ENCODE data around the gene VSTM2L.
"Not testable (repeated sequence)": the region's sequence is repeated elsewhere in the genome, so short reads cannot be mapped to it uniquely, and the experiment has no call there.

The VSTM2L gene, protein sequence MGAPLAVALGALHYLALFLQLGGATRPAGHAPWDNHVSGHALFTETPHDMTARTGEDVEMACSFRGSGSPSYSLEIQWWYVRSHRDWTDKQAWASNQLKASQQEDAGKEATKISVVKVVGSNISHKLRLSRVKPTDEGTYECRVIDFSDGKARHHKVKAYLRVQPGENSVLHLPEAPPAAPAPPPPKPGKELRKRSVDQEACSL

DNA sequence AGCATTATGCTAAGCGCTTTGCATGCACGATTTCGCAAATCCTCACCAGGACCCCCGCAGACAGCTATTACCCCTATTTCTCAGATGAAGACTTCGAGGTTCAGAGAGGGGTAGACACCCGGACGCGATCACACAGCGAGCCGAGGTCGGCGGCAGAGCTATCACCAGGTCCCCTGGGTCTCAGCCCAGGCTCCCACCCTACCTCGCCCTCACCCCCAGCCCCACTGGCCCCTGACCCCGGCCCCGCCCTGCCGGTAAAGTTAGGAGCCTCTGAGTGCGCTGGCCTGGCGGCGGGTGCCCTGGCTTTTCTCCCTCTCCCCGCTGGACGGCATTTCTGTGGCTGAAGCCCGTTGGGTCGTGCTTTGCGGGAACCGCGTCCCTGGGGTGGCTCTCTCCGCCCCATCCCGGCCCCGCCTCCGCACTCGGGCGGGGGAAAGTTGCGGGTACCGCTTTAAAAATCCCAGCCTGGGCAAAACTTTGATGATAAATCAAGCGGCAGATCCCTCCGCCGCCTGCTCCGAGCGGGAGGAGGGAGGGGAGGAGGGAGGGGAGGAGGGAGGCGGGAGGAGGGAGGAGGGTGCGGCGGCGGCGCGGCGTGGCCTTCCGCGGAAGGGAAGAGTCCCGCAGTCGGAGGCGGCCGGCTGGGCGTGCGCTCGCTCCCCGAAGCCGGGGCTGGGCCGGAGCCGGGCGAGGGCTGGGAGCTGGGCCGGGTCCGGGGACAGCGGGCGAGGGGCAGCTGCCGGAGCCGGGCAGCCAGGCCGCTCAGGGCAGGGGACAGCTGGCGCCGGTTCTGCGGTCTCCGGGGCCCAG lies at the start of gene VSTM2L:
Gene VSTM2L, plus strand, starts transcription at position 624 of the 810 bp plus-strand sequence. CDS start 224 bp downstream, outside the sequence.
- Histone ChIP-seq H3K9me3 (ENCODE audit: control insufficient read depth in 2 of 2, low read length in 2 of 2) (no peaks in the 10 kb centered on the region), H3K27ac (ENCODE audit: low read depth in 2 of 2, low read length in 2 of 2) (no peak within 1 kb of the TSS), H3K27me3 (ENCODE audit: control insufficient read depth in 2 of 2, insufficient read depth in 2 of 2, low read length in 2 of 2) (peaks cover 22 to 45% of the 10 kb centered on the region in 2 donors), H3K9ac (ENCODE audit: low read depth in 1 of 2, low read length in 2 of 2) (no peak within 1 kb of the TSS), H3K36me3 (ENCODE audit: control insufficient read depth in 2 of 2, insufficient read depth in 2 of 2, low read length in 2 of 2) (no peaks in the 10 kb centered on the region), H3K4me3 (ENCODE audit: low read length in 2 of 2) (no peak within 1 kb of the TSS), H3K4me1 (ENCODE audit: control insufficient read depth in 2 of 2, insufficient read depth in 2 of 2, low read length in 2 of 2) (no peaks in the 10 kb centered on the region)

DNA sequence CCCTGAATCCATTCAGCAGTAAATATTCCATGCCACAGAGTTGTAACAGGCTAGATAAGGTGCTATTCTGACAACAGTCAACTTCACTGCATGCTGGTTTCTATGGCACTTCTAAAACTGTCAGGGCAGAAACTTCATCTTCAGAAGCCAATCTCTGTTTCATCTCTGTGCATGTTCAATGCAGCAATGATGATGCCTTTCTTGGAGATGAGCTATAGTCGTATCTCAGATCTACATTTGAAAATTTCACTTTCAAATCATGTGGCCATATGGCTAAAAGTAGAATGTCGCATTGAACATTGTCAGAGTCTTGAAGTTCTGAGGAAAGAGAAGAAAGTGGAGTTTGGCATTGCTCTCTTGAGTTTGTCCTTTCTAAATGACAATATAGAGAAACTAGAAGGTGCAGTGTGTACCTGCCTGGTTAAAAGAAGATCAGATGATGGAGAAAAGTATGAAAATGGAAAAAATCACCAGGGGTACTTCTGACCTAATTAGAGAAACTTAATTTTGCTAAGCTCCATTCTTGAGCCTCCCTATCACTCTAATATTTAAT lies 49.0 kb upstream of the VSTM2L start:
- Histone ChIP-seq H3K9me3 (ENCODE audit: control insufficient read depth in 2 of 2, low read length in 2 of 2) (no peaks in the 10 kb centered on the region), H3K27me3 (ENCODE audit: control insufficient read depth in 2 of 2, insufficient read depth in 2 of 2, low read length in 2 of 2) (no peaks in the 10 kb centered on the region), H3K9ac (ENCODE audit: low read depth in 1 of 2, low read length in 2 of 2) (no peak overlapping the region), H3K4me3 (ENCODE audit: low read length in 2 of 2) (no peak overlapping the region), H3K4me1 (ENCODE audit: control insufficient read depth in 2 of 2, insufficient read depth in 2 of 2, low read length in 2 of 2) (no peaks in the 10 kb centered on the region), H3K27ac (ENCODE audit: low read depth in 2 of 2, low read length in 2 of 2) (no peak overlapping the region), H3K36me3 (ENCODE audit: control insufficient read depth in 2 of 2, insufficient read depth in 2 of 2, low read length in 2 of 2) (peaks cover 19 to 21% of the 10 kb centered on the region in 2 donors)

DNA sequence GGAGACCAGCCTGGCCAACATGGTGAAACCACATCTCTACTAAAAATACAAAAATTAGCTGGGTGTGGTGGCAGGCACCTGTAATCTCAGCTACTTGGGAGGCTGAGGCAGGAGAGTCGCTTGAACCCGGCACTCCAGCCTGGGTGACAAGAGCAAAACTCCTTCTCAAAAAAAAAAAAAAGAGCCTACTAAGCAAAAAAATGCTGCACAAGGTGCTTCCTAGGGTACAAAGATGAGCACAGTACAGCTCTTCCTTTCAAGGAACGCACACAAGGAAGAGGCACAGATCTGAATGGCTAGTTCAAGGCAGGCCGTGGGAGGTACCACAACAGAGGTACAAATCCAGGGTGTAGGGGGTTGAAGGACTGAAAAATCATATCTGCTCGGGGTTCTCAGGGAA lies 46.9 kb upstream of the VSTM2L start:
- not testable (repeated sequence) for H3K27ac ChIP-seq (ENCODE audit: low read depth in 2 of 2, low read length in 2 of 2); H3K27me3 ChIP-seq (ENCODE audit: control insufficient read depth in 2 of 2, insufficient read depth in 2 of 2, low read length in 2 of 2); H3K9me3 ChIP-seq (ENCODE audit: control insufficient read depth in 2 of 2, low read length in 2 of 2); H3K4me1 ChIP-seq (ENCODE audit: control insufficient read depth in 2 of 2, insufficient read depth in 2 of 2, low read length in 2 of 2); H3K4me3 ChIP-seq (ENCODE audit: low read length in 2 of 2); H3K9ac ChIP-seq (ENCODE audit: low read depth in 1 of 2, low read length in 2 of 2)
- peaks cover 25 to 32% of the 10 kb centered on the region in 2 donors for H3K36me3 ChIP-seq (ENCODE audit: control insufficient read depth in 2 of 2, insufficient read depth in 2 of 2, low read length in 2 of 2)

DNA sequence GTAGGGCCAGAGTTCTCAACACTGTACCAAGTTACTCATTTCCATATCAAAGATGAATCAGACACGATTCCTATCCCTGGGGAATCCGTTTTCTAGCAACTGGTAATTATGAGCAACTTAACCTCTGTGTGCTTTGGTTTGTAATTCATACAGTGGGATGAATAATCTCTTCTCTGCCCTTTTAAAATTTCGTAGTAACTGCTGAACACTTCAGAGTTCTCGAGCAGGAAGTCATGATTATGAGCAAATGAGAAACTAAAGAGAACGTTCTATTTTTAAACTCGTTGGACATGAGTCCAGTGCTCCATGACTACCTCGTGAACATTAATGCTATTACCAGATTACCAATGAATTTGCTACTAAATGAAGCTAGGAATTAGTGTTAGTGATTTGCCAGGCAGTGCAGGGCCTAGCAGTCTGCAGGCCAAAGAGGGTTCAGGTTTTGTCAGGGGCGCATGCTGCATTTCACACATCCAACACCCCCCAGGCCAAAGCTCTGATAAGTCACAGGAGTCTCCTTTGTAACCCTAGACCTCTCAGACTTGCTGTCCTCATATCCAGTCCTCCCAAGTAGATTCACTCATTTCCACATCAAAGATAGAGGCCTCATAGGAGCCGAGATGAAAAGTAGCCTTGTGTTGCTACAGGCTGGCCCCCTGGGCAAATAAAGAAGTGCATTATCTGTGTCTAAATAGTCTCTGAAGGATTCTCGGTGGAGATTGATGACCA lies 45.8 kb upstream of the VSTM2L start:
- Histone ChIP-seq H3K36me3 (ENCODE audit: control insufficient read depth in 2 of 2, insufficient read depth in 2 of 2, low read length in 2 of 2) (peaks cover 31 to 34% of the 10 kb centered on the region in 2 donors), H3K9me3 (ENCODE audit: control insufficient read depth in 2 of 2, low read length in 2 of 2) (no peaks in the 10 kb centered on the region), H3K27me3 (ENCODE audit: control insufficient read depth in 2 of 2, insufficient read depth in 2 of 2, low read length in 2 of 2) (no peaks in the 10 kb centered on the region), H3K9ac (ENCODE audit: low read depth in 1 of 2, low read length in 2 of 2) (no peak overlapping the region), H3K27ac (ENCODE audit: low read depth in 2 of 2, low read length in 2 of 2) (no peak overlapping the region), H3K4me3 (ENCODE audit: low read length in 2 of 2) (no peak overlapping the region), H3K4me1 (ENCODE audit: control insufficient read depth in 2 of 2, insufficient read depth in 2 of 2, low read length in 2 of 2) (no peaks in the 10 kb centered on the region)

DNA sequence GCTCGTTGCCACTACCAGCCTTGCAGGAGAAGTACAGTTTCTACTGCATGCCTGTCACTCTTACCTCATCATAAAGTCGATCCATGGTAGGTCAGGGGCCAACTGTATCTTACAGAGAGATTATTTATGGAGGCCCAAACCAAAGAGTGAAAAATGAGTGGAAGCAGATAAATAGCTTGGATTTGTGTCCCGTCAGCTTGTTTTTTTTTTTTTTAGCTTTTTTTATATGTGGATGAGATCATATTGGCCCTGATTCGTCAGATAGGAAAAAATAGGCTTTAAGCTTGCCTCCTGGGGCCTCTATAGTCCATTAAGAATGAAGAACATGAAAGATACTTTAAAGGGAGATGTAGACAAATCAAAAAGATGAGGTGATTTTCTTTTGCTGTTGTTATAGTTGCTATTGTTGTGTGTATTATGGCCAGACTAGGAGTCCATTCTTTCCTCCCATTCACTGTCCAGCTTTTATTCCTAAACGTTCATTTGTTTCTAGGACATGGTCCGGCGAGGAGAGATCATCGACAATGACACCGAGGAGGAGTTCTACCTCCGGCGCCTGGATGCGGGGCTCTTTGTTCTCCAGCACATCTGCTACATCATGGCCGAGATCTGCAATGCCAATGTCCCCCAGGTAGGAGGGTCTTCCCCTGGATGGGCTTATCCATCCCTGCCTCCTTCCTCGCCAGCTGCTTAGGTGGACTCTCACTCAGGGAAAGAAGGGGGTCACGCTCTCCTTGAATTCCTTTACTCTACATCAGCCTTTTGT lies 43.3 kb upstream of the VSTM2L start:
- no peak overlapping the region for H3K9ac ChIP-seq (ENCODE audit: low read depth in 1 of 2, low read length in 2 of 2)
- peaks cover 25 to 29% of the 10 kb centered on the region in 2 donors for H3K36me3 ChIP-seq (ENCODE audit: control insufficient read depth in 2 of 2, insufficient read depth in 2 of 2, low read length in 2 of 2)
- H3K9me3 ChIP-seq (ENCODE audit: control insufficient read depth in 2 of 2, low read length in 2 of 2) = no peaks in the 10 kb centered on the region
- H3K4me3 ChIP-seq (ENCODE audit: low read length in 2 of 2) = no peak overlapping the region
- H3K27ac ChIP-seq (ENCODE audit: low read depth in 2 of 2, low read length in 2 of 2) = no peak overlapping the region
- H3K27me3 ChIP-seq (ENCODE audit: control insufficient read depth in 2 of 2, insufficient read depth in 2 of 2, low read length in 2 of 2) = no peaks in the 10 kb centered on the region
- no peaks in the 10 kb centered on the region for H3K4me1 ChIP-seq (ENCODE audit: control insufficient read depth in 2 of 2, insufficient read depth in 2 of 2, low read length in 2 of 2)

DNA sequence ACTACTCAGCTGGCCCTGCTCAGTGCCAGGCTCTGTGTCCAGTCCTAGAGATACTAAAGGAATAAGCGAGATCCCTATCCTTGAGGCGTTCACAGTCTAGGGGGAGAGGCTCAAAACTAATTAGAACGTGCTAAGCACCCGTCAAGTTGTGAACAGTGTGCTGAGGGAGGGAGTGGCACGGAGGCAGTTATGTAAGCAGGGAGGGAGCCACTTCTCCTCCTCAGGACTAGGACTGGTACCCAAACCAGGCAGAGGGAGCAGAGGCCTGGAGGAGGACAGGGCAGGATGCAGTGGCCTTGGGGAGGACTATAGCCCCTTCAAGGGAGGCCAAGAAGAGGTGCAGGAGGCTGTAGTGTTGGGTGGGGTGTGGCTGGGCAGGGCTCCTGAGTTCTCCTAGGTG lies 39.6 kb upstream of the VSTM2L start:
- no peaks in the 10 kb centered on the region for H3K4me1 ChIP-seq (ENCODE audit: control insufficient read depth in 2 of 2, insufficient read depth in 2 of 2, low read length in 2 of 2)
- no peaks in the 10 kb centered on the region for H3K9me3 ChIP-seq (ENCODE audit: control insufficient read depth in 2 of 2, low read length in 2 of 2)
- H3K27ac ChIP-seq (ENCODE audit: low read depth in 2 of 2, low read length in 2 of 2) = no peak overlapping the region
- peaks cover 30 to 36% of the 10 kb centered on the region in 2 donors for H3K36me3 ChIP-seq (ENCODE audit: control insufficient read depth in 2 of 2, insufficient read depth in 2 of 2, low read length in 2 of 2)
- no peaks in the 10 kb centered on the region for H3K27me3 ChIP-seq (ENCODE audit: control insufficient read depth in 2 of 2, insufficient read depth in 2 of 2, low read length in 2 of 2)
- no peak overlapping the region for H3K9ac ChIP-seq (ENCODE audit: low read depth in 1 of 2, low read length in 2 of 2)
- no peak overlapping the region for H3K4me3 ChIP-seq (ENCODE audit: low read length in 2 of 2)

DNA sequence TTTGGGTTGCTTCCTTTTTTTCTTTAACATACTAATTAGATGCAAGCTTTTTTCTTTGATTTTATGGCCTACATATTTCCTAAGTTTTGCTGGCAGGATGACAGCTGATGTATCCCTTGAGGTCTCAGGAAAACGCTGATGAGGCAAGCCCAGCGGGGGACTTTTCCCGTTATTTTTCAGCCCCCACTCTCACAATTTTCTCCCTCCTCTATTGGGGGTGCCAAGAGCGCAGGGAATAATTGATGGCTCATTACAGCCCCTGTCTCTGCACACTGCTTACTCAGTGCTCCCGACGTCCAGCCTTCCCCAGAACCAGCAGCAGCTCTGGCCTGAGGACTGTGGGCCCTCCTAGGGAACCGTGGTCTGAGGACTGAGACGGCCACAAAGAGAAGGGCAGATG lies 38.6 kb upstream of the VSTM2L start:
- Histone ChIP-seq H3K9me3 (ENCODE audit: control insufficient read depth in 2 of 2, low read length in 2 of 2) (no peaks in the 10 kb centered on the region), H3K4me3 (ENCODE audit: low read length in 2 of 2) (no peak overlapping the region), H3K4me1 (ENCODE audit: control insufficient read depth in 2 of 2, insufficient read depth in 2 of 2, low read length in 2 of 2) (no peaks in the 10 kb centered on the region), H3K9ac (ENCODE audit: low read depth in 1 of 2, low read length in 2 of 2) (no peak overlapping the region), H3K27ac (ENCODE audit: low read depth in 2 of 2, low read length in 2 of 2) (no peak overlapping the region), H3K36me3 (ENCODE audit: control insufficient read depth in 2 of 2, insufficient read depth in 2 of 2, low read length in 2 of 2) (peaks cover 32 to 39% of the 10 kb centered on the region in 2 donors), H3K27me3 (ENCODE audit: control insufficient read depth in 2 of 2, insufficient read depth in 2 of 2, low read length in 2 of 2) (no peaks in the 10 kb centered on the region)

DNA sequence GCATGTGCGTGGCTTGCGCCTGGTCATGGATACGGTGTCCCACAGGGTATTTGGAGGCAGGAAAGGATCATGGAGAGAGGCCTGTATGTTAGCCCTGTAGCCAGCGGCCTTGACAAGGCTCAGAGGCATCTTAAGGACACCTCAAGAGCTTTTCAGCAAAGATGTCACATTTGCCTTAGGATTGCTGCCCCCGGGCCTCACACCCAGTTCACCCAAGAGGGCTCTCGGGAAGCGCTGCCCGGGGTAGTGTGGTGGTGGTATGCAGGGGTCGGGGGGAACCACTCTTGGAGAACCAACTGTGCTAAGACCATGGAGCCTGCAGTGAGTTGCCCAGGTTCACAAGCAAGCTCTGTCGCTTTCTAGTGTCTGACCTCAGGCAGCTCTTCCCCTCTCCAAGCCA lies 36.9 kb upstream of the VSTM2L start:
- Histone ChIP-seq H3K27me3 (ENCODE audit: control insufficient read depth in 2 of 2, insufficient read depth in 2 of 2, low read length in 2 of 2) (no peaks in the 10 kb centered on the region), H3K27ac (ENCODE audit: low read depth in 2 of 2, low read length in 2 of 2) (no peak overlapping the region), H3K9ac (ENCODE audit: low read depth in 1 of 2, low read length in 2 of 2) (no peak overlapping the region), H3K4me3 (ENCODE audit: low read length in 2 of 2) (no peak overlapping the region), H3K36me3 (ENCODE audit: control insufficient read depth in 2 of 2, insufficient read depth in 2 of 2, low read length in 2 of 2) (peaks cover 22 to 30% of the 10 kb centered on the region in 2 donors), H3K4me1 (ENCODE audit: control insufficient read depth in 2 of 2, insufficient read depth in 2 of 2, low read length in 2 of 2) (no peaks in the 10 kb centered on the region), H3K9me3 (ENCODE audit: control insufficient read depth in 2 of 2, low read length in 2 of 2) (no peaks in the 10 kb centered on the region)

DNA sequence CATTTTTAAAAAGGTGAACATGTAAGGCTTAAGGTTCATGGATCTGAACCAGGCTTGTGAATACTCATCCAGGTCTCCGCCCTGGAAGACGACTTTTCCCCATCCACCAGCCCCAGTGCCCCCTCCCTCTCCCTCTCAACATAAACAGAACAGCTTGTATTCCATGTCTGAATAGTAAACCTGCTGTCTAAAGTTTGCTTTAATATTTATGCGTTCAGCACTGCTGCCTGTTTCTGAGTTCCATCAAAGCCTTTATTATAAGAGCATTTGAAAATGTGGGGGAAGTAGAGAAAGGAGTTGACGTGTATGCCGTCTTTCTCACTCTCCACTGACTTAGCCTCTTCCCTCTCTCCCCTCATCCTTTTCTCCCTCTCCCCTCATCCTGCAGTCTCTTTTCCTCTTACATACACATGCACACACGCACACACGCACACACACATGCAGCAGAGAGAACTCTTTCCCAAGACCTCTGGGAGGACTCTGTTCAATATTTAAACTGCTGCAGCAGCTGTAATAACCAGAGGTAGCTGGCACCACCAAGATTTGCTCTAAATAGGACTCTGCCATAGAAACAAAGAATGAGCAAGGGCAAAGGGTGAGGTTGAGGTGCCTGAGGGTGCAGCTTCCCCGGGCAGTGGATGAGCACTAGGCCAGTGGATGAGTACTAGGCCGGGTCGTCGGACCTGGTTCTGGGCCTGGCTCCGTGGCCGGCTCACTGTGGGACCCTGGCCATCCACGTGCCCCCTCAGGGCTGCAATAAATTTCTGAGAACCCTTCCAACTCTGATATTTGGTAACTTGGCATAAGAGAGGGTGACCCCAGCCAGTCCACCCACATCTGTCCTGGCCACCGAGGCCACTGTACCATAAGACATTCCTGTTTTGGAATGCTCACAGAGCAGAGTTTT lies 35.4 kb upstream of the VSTM2L start:
- Histone ChIP-seq H3K4me3 (ENCODE audit: low read length in 2 of 2) (no peak overlapping the region), H3K36me3 (ENCODE audit: control insufficient read depth in 2 of 2, insufficient read depth in 2 of 2, low read length in 2 of 2) (peaks cover 23 to 35% of the 10 kb centered on the region in 2 donors), H3K4me1 (ENCODE audit: control insufficient read depth in 2 of 2, insufficient read depth in 2 of 2, low read length in 2 of 2) (no peaks in the 10 kb centered on the region), H3K9me3 (ENCODE audit: control insufficient read depth in 2 of 2, low read length in 2 of 2) (no peaks in the 10 kb centered on the region), H3K27ac (ENCODE audit: low read depth in 2 of 2, low read length in 2 of 2) (no peak overlapping the region), H3K27me3 (ENCODE audit: control insufficient read depth in 2 of 2, insufficient read depth in 2 of 2, low read length in 2 of 2) (no peaks in the 10 kb centered on the region), H3K9ac (ENCODE audit: low read depth in 1 of 2, low read length in 2 of 2) (no peak overlapping the region)
